HG03571 (cell line): Measurements from ENCODE around the gene HUNK.
"Not testable (repeated sequence)": the region's sequence is repeated elsewhere in the genome, so short reads cannot be mapped to it uniquely, and the experiment has no call there.

Experiments
- ATAC-seq: cut with Tn5 transposase; IDR thresholded peaks from one replicate; pipeline ENCODE4 v1.9.1; 2021; ENCODE audit not compliant: unreplicated experiment

HUNK gene

GRCh38 chr21:31992391-31992790, 119.6 kb downstream of the HUNK start:
- ATAC-seq = no peak

- no peak for ATAC-seq
These were observed 121.3 kb downstream of the HUNK start for GRCh38 chr21:31993826-31994825.

- no peak for ATAC-seq
These were observed 124.4 kb downstream of the HUNK start for GRCh38 chr21:31997191-31997590.

- no peak for ATAC-seq
These were observed 127.1 kb downstream of the HUNK start for GRCh38 chr21:31999810-32000468.

GRCh38 chr21:32001390-32001789, 128.6 kb downstream of the HUNK start:
- no peak for ATAC-seq

GRCh38 chr21:32003411-32003810, 130.6 kb downstream of the HUNK start:
- no peak for ATAC-seq

GRCh38 chr21:32004291-32004690, 131.5 kb downstream of the HUNK start:
- no peak for ATAC-seq

GRCh38 chr21:32007456-32007855, 134.6 kb downstream of the HUNK start:
- no peak for ATAC-seq

GRCh38 chr21:32008714-32009113, 135.9 kb downstream of the HUNK start:
- ATAC-seq = no peak

GRCh38 chr21:32009263-32009662, 136.4 kb downstream of the HUNK start:
- no peak for ATAC-seq

GRCh38 chr21:32015461-32016139, 142.8 kb downstream of the HUNK start:
- no peak for ATAC-seq

GRCh38 chr21:32018381-32018780, 145.6 kb downstream of the HUNK start:
- no peak for ATAC-seq

GRCh38 chr21:32020564-32020963, 147.7 kb downstream of the HUNK start:
- ATAC-seq = no peak

- no peak for ATAC-seq
These were observed 148.6 kb downstream of the HUNK start for GRCh38 chr21:32021319-32021994.

- ATAC-seq = no peak
These were observed 149.3 kb downstream of the HUNK start for GRCh38 chr21:32022146-32022545.

- ATAC-seq = no peak
These were observed 157.4 kb downstream of the HUNK start for GRCh38 chr21:32030146-32030652.

- ATAC-seq = no peak
These were observed 162.0 kb downstream of the HUNK start for GRCh38 chr21:32034850-32035249.

- ATAC-seq = no peak
These were observed 162.8 kb downstream of the HUNK start for GRCh38 chr21:32035617-32036016.

- no peak for ATAC-seq
These were observed 163.9 kb downstream of the HUNK start for GRCh38 chr21:32036756-32037155.

GRCh38 chr21:32038751-32039150, 165.9 kb downstream of the HUNK start:
- ATAC-seq = not testable (repeated sequence)

- no peak for ATAC-seq
These were observed 170.6 kb downstream of the HUNK start for GRCh38 chr21:32043458-32043857.
